Loucy (cell line): Measurements from ENCODE around the gene MCF2L2.

Experiments used
- H2AFZ ChIP-seq: fragments of 200-600 bp; sonication (generic); 2 replicates; pipeline ENCODE4 v1.6.0; 2016; ENCODE audit warnings: antibody characterized with exemption, mild to moderate bottlenecking, low read length, moderate library complexity
- H3F3A ChIP-seq: fragments of 200-600 bp; 2 replicates; pipeline ENCODE4 v1.6.0; 2016; ENCODE audit warnings: antibody characterized with exemption, low read depth, mild to moderate bottlenecking
- H3K27me3 ChIP-seq: fragments of 200-600 bp; sonication (generic); 2 replicates; pipeline ENCODE4 v1.6.1; 2014; ENCODE audit warnings: low read length, mild to moderate bottlenecking; ENCODE audit not compliant: insufficient read depth, poor library complexity, severe bottlenecking
- H3K36me3 ChIP-seq: fragments of 200-600 bp; sonication (generic); 2 replicates; pipeline ENCODE4 v1.6.1; 2016; ENCODE audit warnings: low read length; ENCODE audit not compliant: insufficient read depth
- H3K4me1 ChIP-seq: fragments of 200-600 bp; sonication (generic); 2 replicates; pipeline ENCODE4 v1.5.1; 2014; ENCODE audit warnings: low read length, mild to moderate bottlenecking; ENCODE audit not compliant: insufficient read depth, poor library complexity, severe bottlenecking
- H3K4me2 ChIP-seq: fragments of 200-600 bp; sonication (generic); 2 replicates; pipeline ENCODE4 v1.6.0; 2014; ENCODE audit warnings: antibody characterized with exemption, low read length, low read depth, mild to moderate bottlenecking; ENCODE audit not compliant: poor library complexity, severe bottlenecking
- H3K4me3 ChIP-seq: fragments of 200-600 bp; sonication (generic); 2 replicates; pipeline ENCODE4 v1.5.1; 2014; ENCODE audit warnings: low read length, mild to moderate bottlenecking, mixed read lengths; ENCODE audit not compliant: poor library complexity, severe bottlenecking
- H3K79me2 ChIP-seq: fragments of 200-600 bp; sonication (generic); 2 replicates; pipeline ENCODE4 v1.6.1; 2014; ENCODE audit warnings: low read length; ENCODE audit not compliant: insufficient read depth
- H3K9ac ChIP-seq: fragments of 200-600 bp; sonication (generic); 2 replicates; pipeline ENCODE4 v1.6.0; 2014; ENCODE audit warnings: mild to moderate bottlenecking, low read depth, low read length, moderate library complexity; ENCODE audit not compliant: poor library complexity, severe bottlenecking
- H3K9me2 ChIP-seq: fragments of 200-600 bp; sonication (generic); replicated peaks from 2 replicates; pipeline ENCODE4 v1.6.1; 2016; ENCODE audit warnings: low read depth, low read length, mixed read lengths
- H3K9me3 ChIP-seq: fragments of 200-600 bp; sonication (generic); 2 replicates; pipeline ENCODE4 v1.6.1; 2014; ENCODE audit warnings: mild to moderate bottlenecking, antibody characterized with exemption, low read length, low read depth; ENCODE audit not compliant: insufficient read depth
- H4K20me1 ChIP-seq: fragments of 200-600 bp; sonication (generic); 2 replicates; pipeline ENCODE4 v1.6.0; 2014; ENCODE audit warnings: antibody characterized with exemption, low read length, mild to moderate bottlenecking; ENCODE audit not compliant: insufficient read depth, poor library complexity, severe bottlenecking
- EZH2phosphoT487 ChIP-seq: fragments of 200-600 bp; IDR thresholded peaks from 2 replicates; pipeline ENCODE4 v1.6.1; 2018; ENCODE audit warnings: antibody characterized with exemption, mild to moderate bottlenecking, moderate library complexity, borderline replicate concordance
- TF ChIP-seq, protein P1 (sequence below): fragments of 200-600 bp; sonication (generic); conservative IDR thresholded peaks from 2 replicates; pipeline ENCODE4 v1.5.1; 2014; ENCODE audit warnings: mild to moderate bottlenecking, antibody characterized with exemption, low read length

MCF2L2 gene

DNA sequence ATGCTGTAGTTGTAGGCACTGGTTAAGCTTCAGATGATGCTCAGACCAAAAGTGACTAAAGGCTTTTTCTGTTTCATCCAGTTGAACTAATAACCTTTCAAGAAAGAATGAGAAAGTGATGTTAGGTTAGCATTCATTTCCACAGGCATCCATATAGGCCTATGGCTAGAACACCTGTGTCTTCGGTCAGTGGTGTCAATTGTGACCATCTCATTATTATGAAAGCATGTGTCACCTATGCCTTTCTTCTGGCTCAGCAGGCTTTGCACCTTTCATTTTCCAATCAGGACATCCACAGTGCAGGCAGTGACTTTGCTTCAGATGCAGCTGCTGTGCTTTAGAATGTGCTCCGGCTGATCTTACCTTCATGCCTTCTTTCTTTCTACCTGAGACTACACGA lies 117.5 kb downstream of the MCF2L2 start:
- Histone ChIP-seq H3K4me3 (no peak overlapping the region), H3K4me2 (no peak overlapping the region), H3K4me1 (no peaks in the 10 kb centered on the region), H3K27me3 (no peaks in the 10 kb centered on the region), H4K20me1 (no peaks in the 10 kb centered on the region), H3F3A (no peaks in the 10 kb centered on the region), H2AFZ (no peak overlapping the region), H3K79me2 (no peaks in the 10 kb centered on the region), H3K36me3 (peaks cover 4% of the 10 kb centered on the region; the same call in 1 of the 2 replicates), H3K9me2 (no peaks in the 10 kb centered on the region), H3K9me3 (no peaks in the 10 kb centered on the region), H3K9ac (no peak overlapping the region)
- TF ChIP-seq, protein P1, sequence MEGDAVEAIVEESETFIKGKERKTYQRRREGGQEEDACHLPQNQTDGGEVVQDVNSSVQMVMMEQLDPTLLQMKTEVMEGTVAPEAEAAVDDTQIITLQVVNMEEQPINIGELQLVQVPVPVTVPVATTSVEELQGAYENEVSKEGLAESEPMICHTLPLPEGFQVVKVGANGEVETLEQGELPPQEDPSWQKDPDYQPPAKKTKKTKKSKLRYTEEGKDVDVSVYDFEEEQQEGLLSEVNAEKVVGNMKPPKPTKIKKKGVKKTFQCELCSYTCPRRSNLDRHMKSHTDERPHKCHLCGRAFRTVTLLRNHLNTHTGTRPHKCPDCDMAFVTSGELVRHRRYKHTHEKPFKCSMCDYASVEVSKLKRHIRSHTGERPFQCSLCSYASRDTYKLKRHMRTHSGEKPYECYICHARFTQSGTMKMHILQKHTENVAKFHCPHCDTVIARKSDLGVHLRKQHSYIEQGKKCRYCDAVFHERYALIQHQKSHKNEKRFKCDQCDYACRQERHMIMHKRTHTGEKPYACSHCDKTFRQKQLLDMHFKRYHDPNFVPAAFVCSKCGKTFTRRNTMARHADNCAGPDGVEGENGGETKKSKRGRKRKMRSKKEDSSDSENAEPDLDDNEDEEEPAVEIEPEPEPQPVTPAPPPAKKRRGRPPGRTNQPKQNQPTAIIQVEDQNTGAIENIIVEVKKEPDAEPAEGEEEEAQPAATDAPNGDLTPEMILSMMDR = no peak
- no peak for TF ChIP-seq EZH2phosphoT487

DNA sequence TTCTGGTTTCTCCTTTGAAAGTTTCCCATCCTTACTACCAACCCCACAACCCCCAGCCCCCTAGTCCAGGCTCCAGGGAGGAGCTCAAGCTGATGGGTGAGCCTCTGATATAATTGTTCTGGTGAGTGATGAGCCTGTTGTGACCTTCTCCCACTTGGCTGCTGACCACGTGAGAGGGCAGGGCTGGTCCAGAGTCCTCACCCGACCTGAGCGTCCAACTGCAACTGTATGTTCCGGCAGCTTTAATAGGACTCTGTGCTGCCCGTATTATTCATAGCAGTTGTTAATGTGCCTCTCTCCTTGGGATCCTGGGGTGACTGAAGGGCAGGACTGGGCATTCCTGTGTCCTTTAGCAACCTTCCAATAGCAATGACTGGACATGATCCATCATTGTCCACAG lies 119.1 kb downstream of the MCF2L2 start:
- no peak overlapping the region for H3K9ac ChIP-seq
- H3F3A ChIP-seq = no peaks in the 10 kb centered on the region
- no peaks in the 10 kb centered on the region for H3K9me3 ChIP-seq
- no peak overlapping the region for H2AFZ ChIP-seq
- no peaks in the 10 kb centered on the region for H3K27me3 ChIP-seq
- no peaks in the 10 kb centered on the region for H3K4me1 ChIP-seq
- peaks cover 4% of the 10 kb centered on the region; the same call in 1 of the 2 replicates for H3K36me3 ChIP-seq
- TF ChIP-seq EZH2phosphoT487 = no peak
- TF ChIP-seq, protein P1 = no peak
- H3K9me2 ChIP-seq = no peaks in the 10 kb centered on the region
- H3K79me2 ChIP-seq = no peaks in the 10 kb centered on the region
- H3K4me2 ChIP-seq = no peak overlapping the region
- no peaks in the 10 kb centered on the region for H4K20me1 ChIP-seq
- no peak overlapping the region for H3K4me3 ChIP-seq

DNA sequence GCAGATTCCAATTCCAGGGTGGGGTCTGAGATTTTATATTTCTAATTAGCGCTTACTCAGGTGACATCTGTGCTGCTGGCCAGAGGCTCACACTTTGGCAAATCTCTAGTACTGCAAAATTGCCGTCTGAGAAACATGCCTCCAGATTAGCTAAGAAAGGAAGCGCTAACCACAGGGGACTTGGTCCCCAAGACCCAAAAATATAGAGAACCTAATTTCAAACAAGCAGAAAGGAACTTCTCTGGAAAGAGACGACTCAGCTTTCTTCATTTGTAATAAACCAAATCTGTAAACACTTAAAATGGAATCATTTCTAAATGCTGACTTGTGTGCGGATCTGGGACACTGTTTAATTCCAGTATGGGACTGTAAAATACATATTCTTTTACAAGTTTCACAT lies 119.7 kb downstream of the MCF2L2 start:
- Histone ChIP-seq H3K27me3 (no peaks in the 10 kb centered on the region), H3K79me2 (no peaks in the 10 kb centered on the region), H3K4me2 (no peak overlapping the region), H4K20me1 (no peaks in the 10 kb centered on the region), H2AFZ (no peak overlapping the region), H3K36me3 (peaks cover 4% of the 10 kb centered on the region; the same call in 1 of the 2 replicates), H3K4me3 (no peak overlapping the region), H3K9ac (no peak overlapping the region), H3K9me3 (no peaks in the 10 kb centered on the region), H3K4me1 (no peaks in the 10 kb centered on the region), H3K9me2 (no peaks in the 10 kb centered on the region), H3F3A (no peaks in the 10 kb centered on the region)
- no peak for TF ChIP-seq EZH2phosphoT487
- TF ChIP-seq, protein P1 = no peak
